Measurements from ENCODE around the gene EPB41L4B. TPM values are rescaled to one million over a fixed set of nuclear protein-coding genes. Genes with fewer than 3 reads are reported as not detected.
"Not testable (repeated sequence)": the region's sequence is repeated elsewhere in the genome, so short reads cannot be mapped to it uniquely, and the experiment has no call there.

The EPB41L4B gene
- total RNA-seq, result 48.6 TPM
- long read RNA-seq, full-length matches to known transcripts, result 9 of 27 reads
- long read RNA-seq, partial matches to known transcripts, result 4 of 27 reads
- long read RNA-seq, other reads (novel, unspliced or antisense), result 14 of 27 reads

GRCh38 chr9:109320742-109321448 is at the start of gene EPB41L4B:
EPB41L4B (minus strand) TSS chr9:109321059; CDS start chr9:109320446, 613 bp downstream.
- DNase-seq (ENCODE audit: low spot score), result peak; percentile 92

- DNase-seq (ENCODE audit: low spot score), result no peak
Measured at GRCh38 chr9:109369285-109369684, 48.4 kb upstream of the EPB41L4B start.

- DNase-seq (ENCODE audit: low spot score), result no peak
Measured at GRCh38 chr9:109360771-109361170, 39.9 kb upstream of the EPB41L4B start.

- DNase-seq (ENCODE audit: low spot score), result not testable (repeated sequence)
Measured at GRCh38 chr9:109358968-109359603, 38.2 kb upstream of the EPB41L4B start.

GRCh38 chr9:109355564-109356297 is 34.9 kb upstream of the EPB41L4B start:
- DNase-seq (ENCODE audit: low spot score), result peak; percentile 53

- peak; percentile 55 for DNase-seq (ENCODE audit: low spot score)
Measured at GRCh38 chr9:109354190-109354589, 33.3 kb upstream of the EPB41L4B start.

- DNase-seq (ENCODE audit: low spot score), result peak; percentile 2
Measured at GRCh38 chr9:109351032-109351431, 30.2 kb upstream of the EPB41L4B start.

- DNase-seq (ENCODE audit: low spot score), result no peak
Measured at GRCh38 chr9:109349421-109349846, 28.6 kb upstream of the EPB41L4B start.

GRCh38 chr9:109346904-109347303 is 26.0 kb upstream of the EPB41L4B start:
- no peak for DNase-seq (ENCODE audit: low spot score)

- DNase-seq (ENCODE audit: low spot score), result no peak
Measured at GRCh38 chr9:109344866-109345265, 24.0 kb upstream of the EPB41L4B start.

GRCh38 chr9:109342878-109343277 is 22.0 kb upstream of the EPB41L4B start:
- DNase-seq (ENCODE audit: low spot score), result peak; percentile 41

- peak; percentile 28 for DNase-seq (ENCODE audit: low spot score)
Measured at GRCh38 chr9:109341561-109341960, 20.7 kb upstream of the EPB41L4B start.

GRCh38 chr9:109340979-109341378 is 20.1 kb upstream of the EPB41L4B start:
- DNase-seq (ENCODE audit: low spot score), result not testable (repeated sequence)

GRCh38 chr9:109336409-109336808 is 15.6 kb upstream of the EPB41L4B start:
- peak; percentile 45 for DNase-seq (ENCODE audit: low spot score)

- DNase-seq (ENCODE audit: low spot score), result no peak
Measured at GRCh38 chr9:109335929-109336328, 15.1 kb upstream of the EPB41L4B start.

GRCh38 chr9:109335121-109335520 is 14.3 kb upstream of the EPB41L4B start:
- no peak for DNase-seq (ENCODE audit: low spot score)

GRCh38 chr9:109331353-109331752 is 10.5 kb upstream of the EPB41L4B start:
- peak; percentile 69 for DNase-seq (ENCODE audit: low spot score)

GRCh38 chr9:109329638-109330258 is 8.9 kb upstream of the EPB41L4B start:
- peak; percentile 72 for DNase-seq (ENCODE audit: low spot score)

GRCh38 chr9:109328978-109329637 is 8.2 kb upstream of the EPB41L4B start:
- peak; percentile 4 for DNase-seq (ENCODE audit: low spot score)

GRCh38 chr9:109325089-109325488 is 4.2 kb upstream of the EPB41L4B start:
- DNase-seq (ENCODE audit: low spot score), result no peak

- no peak for DNase-seq (ENCODE audit: low spot score)
Measured at GRCh38 chr9:109323771-109324170, 2.9 kb upstream of the EPB41L4B start.
